C4-2B (cell line): ENCODE measurements around the gene RNU1-3.

Experiments used
- ZFX ChIP-seq: fragments of 450-650 bp; IDR thresholded peaks from 2 replicates; pipeline ENCODE4 v1.6.1; 2017
- TF ChIP-seq, protein P1 (sequence below): fragments of 450-650 bp; conservative IDR thresholded peaks from 2 replicates; pipeline ENCODE4 v1.5.1; 2017; ENCODE audit warnings: mild to moderate bottlenecking

- TF ChIP-seq, protein P1, sequence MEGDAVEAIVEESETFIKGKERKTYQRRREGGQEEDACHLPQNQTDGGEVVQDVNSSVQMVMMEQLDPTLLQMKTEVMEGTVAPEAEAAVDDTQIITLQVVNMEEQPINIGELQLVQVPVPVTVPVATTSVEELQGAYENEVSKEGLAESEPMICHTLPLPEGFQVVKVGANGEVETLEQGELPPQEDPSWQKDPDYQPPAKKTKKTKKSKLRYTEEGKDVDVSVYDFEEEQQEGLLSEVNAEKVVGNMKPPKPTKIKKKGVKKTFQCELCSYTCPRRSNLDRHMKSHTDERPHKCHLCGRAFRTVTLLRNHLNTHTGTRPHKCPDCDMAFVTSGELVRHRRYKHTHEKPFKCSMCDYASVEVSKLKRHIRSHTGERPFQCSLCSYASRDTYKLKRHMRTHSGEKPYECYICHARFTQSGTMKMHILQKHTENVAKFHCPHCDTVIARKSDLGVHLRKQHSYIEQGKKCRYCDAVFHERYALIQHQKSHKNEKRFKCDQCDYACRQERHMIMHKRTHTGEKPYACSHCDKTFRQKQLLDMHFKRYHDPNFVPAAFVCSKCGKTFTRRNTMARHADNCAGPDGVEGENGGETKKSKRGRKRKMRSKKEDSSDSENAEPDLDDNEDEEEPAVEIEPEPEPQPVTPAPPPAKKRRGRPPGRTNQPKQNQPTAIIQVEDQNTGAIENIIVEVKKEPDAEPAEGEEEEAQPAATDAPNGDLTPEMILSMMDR, result no peak
- TF ChIP-seq ZFX, result no peak
Measured at GRCh38 chr1:16617778-16618580, 48.8 kb downstream of the RNU1-3 start.
